Hepatocyte (in vitro differentiated cells): ENCODE data around the gene CEP250. TPM values are rescaled to one million over a fixed set of nuclear protein-coding genes. Genes with fewer than 3 reads are reported as not detected.
"Not testable (repeated sequence)": the region's sequence is repeated elsewhere in the genome, so short reads cannot be mapped to it uniquely, and the experiment has no call there.

ENCODE experiments used
- DNase-seq: peaks from one replicate; pipeline ENCODE4 v3.0.0-alpha.2; 2016; ENCODE audit warnings: low spot score
- H2AFZ ChIP-seq: fragments of 200-600 bp; sonication (generic); 2 replicates; pipeline ENCODE4 v1.6.0; 2016; ENCODE audit warnings: antibody characterized with exemption, mild to moderate bottlenecking
- H3K27ac ChIP-seq: fragments of 200-600 bp; sonication (generic); 2 replicates; pipeline ENCODE4 v1.5.1; 2016; ENCODE audit warnings: mild to moderate bottlenecking
- H3K27me3 ChIP-seq: fragments of 200-600 bp; sonication (generic); 2 replicates; pipeline ENCODE4 v1.6.1; 2016
- H3K36me3 ChIP-seq: fragments of 200-600 bp; sonication (generic); replicated peaks from 2 replicates; pipeline ENCODE4 v1.5.1; 2016; ENCODE audit warnings: low read depth; ENCODE audit not compliant: insufficient read depth
- H3K4me1 ChIP-seq: fragments of 200-600 bp; sonication (generic); 2 replicates; pipeline ENCODE4 v1.5.1; 2016; ENCODE audit warnings: mild to moderate bottlenecking, moderate library complexity; ENCODE audit not compliant: insufficient read depth
- H3K4me2 ChIP-seq: fragments of 200-600 bp; sonication (generic); 2 replicates; pipeline ENCODE4 v1.6.0; 2016
- H3K4me3 ChIP-seq: fragments of 200-600 bp; sonication (generic); 2 replicates; pipeline ENCODE4 v1.5.1; 2016; ENCODE audit warnings: mild to moderate bottlenecking
- H3K79me2 ChIP-seq: fragments of 200-600 bp; sonication (generic); 2 replicates; pipeline ENCODE4 v1.6.0; 2017; ENCODE audit warnings: mild to moderate bottlenecking
- H3K9me2 ChIP-seq: fragments of 200-600 bp; sonication (generic); replicated peaks from 2 replicates; pipeline ENCODE4 v1.6.0; 2017; ENCODE audit warnings: mild to moderate bottlenecking; ENCODE audit not compliant: insufficient read depth
- H3K9me3 ChIP-seq: fragments of 200-600 bp; sonication (generic); 2 replicates; pipeline ENCODE4 v1.5.1; 2016; ENCODE audit warnings: low read depth, mild to moderate bottlenecking
- H4K20me1 ChIP-seq: fragments of 200-600 bp; sonication (generic); 2 replicates; pipeline ENCODE4 v1.6.0; 2016; ENCODE audit warnings: mild to moderate bottlenecking; ENCODE audit not compliant: insufficient read depth, poor library complexity, severe bottlenecking
- EZH2 ChIP-seq: fragments of 200-600 bp; sonication (generic); IDR thresholded peaks from 2 replicates; pipeline ENCODE4 v1.6.1; 2016; ENCODE audit warnings: antibody characterized with exemption, mild to moderate bottlenecking, borderline replicate concordance
- EZH2phosphoT487 ChIP-seq: fragments of 200-600 bp; sonication (generic); IDR thresholded peaks from one replicate; pipeline ENCODE4 v1.6.1; 2018; ENCODE audit warnings: antibody characterized with exemption, mild to moderate bottlenecking, low read depth, moderate library complexity; ENCODE audit not compliant: unreplicated experiment, severe bottlenecking
- WGBS: methylation state at CpG from one replicate; pipeline ENCODE4 v1.1.6; 2016; ENCODE audit warnings: low lambda C conversion rate; ENCODE audit errors: missing lambda C conversion rate; 5-methylcytosine and 5-hydroxymethylcytosine counted together
- polyA plus RNA-seq: library from polyadenylated mRNA; unstranded; fragments of >200 nt; fragmentation: Nextera tagmentation; extraction: Ambion mirVana; gene quantifications from 2 replicates; pipeline ENCODE4 v1.2.1, GENCODE V29; 2016
- total RNA-seq: library from RNA; depleted of rRNA; stranded (reverse); fragments of >200 nt; gene quantifications from 2 replicates; pipeline ENCODE4 v1.2.3, GENCODE V29; 2014
- TF ChIP-seq, protein P1 (sequence below): fragments of 200-600 bp; sonication (generic); IDR thresholded peaks from 2 replicates; pipeline ENCODE4 v1.5.1; 2016; ENCODE audit warnings: antibody characterized with exemption, mild to moderate bottlenecking; ENCODE audit not compliant: poor library complexity

CEP250 gene
- total and polyA plus RNA-seq, 2 experiments from 2014 or later: 12.4 to 18.5 TPM

- Histone ChIP-seq H2AFZ (no peak overlapping the region), H4K20me1 (no peaks in the 10 kb centered on the region), H3K4me2 (no peak overlapping the region), H3K36me3 (no peaks in the 10 kb centered on the region), H3K4me3 (no peak overlapping the region), H3K79me2 (no peaks in the 10 kb centered on the region), H3K27me3 (no peaks in the 10 kb centered on the region), H3K9me2 (no peaks in the 10 kb centered on the region), H3K4me1 (no peaks in the 10 kb centered on the region), H3K9me3 (no peaks in the 10 kb centered on the region), H3K27ac (no peak overlapping the region)
- WGBS: 100% methylated on average over 3 of the region's 4 CpGs
- TF ChIP-seq EZH2phosphoT487 (no peak), EZH2 (no peak)
- TF ChIP-seq, protein P1, sequence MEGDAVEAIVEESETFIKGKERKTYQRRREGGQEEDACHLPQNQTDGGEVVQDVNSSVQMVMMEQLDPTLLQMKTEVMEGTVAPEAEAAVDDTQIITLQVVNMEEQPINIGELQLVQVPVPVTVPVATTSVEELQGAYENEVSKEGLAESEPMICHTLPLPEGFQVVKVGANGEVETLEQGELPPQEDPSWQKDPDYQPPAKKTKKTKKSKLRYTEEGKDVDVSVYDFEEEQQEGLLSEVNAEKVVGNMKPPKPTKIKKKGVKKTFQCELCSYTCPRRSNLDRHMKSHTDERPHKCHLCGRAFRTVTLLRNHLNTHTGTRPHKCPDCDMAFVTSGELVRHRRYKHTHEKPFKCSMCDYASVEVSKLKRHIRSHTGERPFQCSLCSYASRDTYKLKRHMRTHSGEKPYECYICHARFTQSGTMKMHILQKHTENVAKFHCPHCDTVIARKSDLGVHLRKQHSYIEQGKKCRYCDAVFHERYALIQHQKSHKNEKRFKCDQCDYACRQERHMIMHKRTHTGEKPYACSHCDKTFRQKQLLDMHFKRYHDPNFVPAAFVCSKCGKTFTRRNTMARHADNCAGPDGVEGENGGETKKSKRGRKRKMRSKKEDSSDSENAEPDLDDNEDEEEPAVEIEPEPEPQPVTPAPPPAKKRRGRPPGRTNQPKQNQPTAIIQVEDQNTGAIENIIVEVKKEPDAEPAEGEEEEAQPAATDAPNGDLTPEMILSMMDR: no peak
- DNase-seq: no peak
Observed at GRCh38 chr20:35515341-35515740, 59.9 kb downstream of the CEP250 start.

GRCh38 chr20:35515949-35516645, 60.7 kb downstream of the CEP250 start:
- H4K20me1 ChIP-seq: no peaks in the 10 kb centered on the region
- H3K4me3 ChIP-seq: no peak overlapping the region
- H3K9me2 ChIP-seq: no peaks in the 10 kb centered on the region
- no peak overlapping the region for H3K4me2 ChIP-seq
- no peaks in the 10 kb centered on the region for H3K79me2 ChIP-seq
- no peak overlapping the region for H2AFZ ChIP-seq
- DNase-seq: peak; percentile 54
- WGBS: 68% methylated on average over 3 of the region's 3 CpGs
- no peaks in the 10 kb centered on the region for H3K36me3 ChIP-seq
- H3K9me3 ChIP-seq: no peaks in the 10 kb centered on the region
- H3K4me1 ChIP-seq: no peaks in the 10 kb centered on the region
- no peak for TF ChIP-seq EZH2
- TF ChIP-seq, protein P1: no peak
- TF ChIP-seq EZH2phosphoT487: no peak
- no peaks in the 10 kb centered on the region for H3K27me3 ChIP-seq
- H3K27ac ChIP-seq: no peak overlapping the region

DNA sequence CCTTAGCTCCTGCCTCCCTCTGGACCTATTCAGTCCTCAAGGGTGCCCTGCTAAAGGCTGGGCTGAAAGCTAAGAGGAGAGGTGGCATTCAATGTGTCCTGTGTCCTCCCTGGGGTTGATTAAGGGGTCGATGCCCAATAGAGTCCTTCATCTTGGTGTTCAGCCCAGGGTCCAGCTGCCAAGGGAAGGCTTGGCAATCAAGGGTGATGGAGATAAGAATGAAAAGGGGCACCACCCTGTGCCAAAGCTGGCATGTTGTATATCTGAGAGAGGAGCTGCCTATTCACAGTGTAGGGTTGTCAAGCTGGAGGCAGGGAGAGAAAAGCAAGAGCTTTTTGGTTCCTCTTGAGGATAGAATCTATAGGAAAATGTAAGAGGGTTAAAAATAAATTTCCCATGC, 61.7 kb downstream of the CEP250 start:
- TF ChIP-seq, protein P1: no peak
- no peak for TF ChIP-seq EZH2
- no peak for TF ChIP-seq EZH2phosphoT487
- no peaks in the 10 kb centered on the region for H3K9me2 ChIP-seq
- H3K9me3 ChIP-seq: no peaks in the 10 kb centered on the region
- H3K79me2 ChIP-seq: no peaks in the 10 kb centered on the region
- no peak overlapping the region for H3K4me3 ChIP-seq
- H3K4me2 ChIP-seq: no peak overlapping the region
- no peaks in the 10 kb centered on the region for H4K20me1 ChIP-seq
- H3K4me1 ChIP-seq: no peaks in the 10 kb centered on the region
- WGBS: 83% methylated on average over 1 of the region's 1 CpG
- no peaks in the 10 kb centered on the region for H3K36me3 ChIP-seq
- H3K27ac ChIP-seq: no peak overlapping the region
- H3K27me3 ChIP-seq: no peaks in the 10 kb centered on the region
- H2AFZ ChIP-seq: no peak overlapping the region
- no peak for DNase-seq

DNA sequence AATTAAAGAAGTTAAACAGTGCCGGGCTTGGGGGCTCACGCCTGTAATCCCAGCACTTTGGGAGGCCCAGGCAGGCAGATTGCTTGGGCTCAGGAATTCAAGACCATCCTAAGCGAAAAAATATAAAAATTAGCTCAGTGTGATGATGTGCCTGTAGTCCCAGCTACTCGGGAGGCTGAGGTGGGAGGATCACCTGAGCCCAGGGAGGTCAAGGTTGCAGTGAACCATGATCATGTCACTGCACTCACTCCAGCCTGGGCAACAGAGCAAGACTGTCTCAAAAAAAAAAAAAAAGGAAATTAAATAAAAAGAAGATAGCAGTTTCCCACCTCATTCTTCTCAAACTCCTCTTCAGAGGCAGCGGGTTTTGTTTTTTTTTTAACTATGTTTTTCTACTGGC, 62.4 kb downstream of the CEP250 start:
- not testable (repeated sequence) for DNase-seq, H3K4me3 ChIP-seq, H3K4me2 ChIP-seq, H3K4me1 ChIP-seq, H3K27me3 ChIP-seq, H3K79me2 ChIP-seq, H3K9me3 ChIP-seq, H3K27ac ChIP-seq, H3K36me3 ChIP-seq, H2AFZ ChIP-seq, H4K20me1 ChIP-seq, H3K9me2 ChIP-seq
- 80% methylated on average over 5 of the region's 5 CpGs for WGBS
